GM12878 (cell line): ENCODE measurements around the gene RBM6.

ENCODE experiments used
- CREB1 ChIP-seq: IDR thresholded peaks from 2 replicates; pipeline ENCODE4 v1.6.1; 2012; ENCODE audit warnings: low read depth, mild to moderate bottlenecking, inconsistent platforms
- CTCF ChIP-seq, 3 experiments: IDR thresholded peaks in 2 of 3; conservative IDR thresholded peaks in 1 of 3; 2 replicates each; pipeline ENCODE4 v1.5.1; 2011; ENCODE audit warnings: low read depth in 3 of 3, low read length in 3 of 3, mild to moderate bottlenecking in 3 of 3, control low read depth in 2 of 3, moderate library complexity in 2 of 3, inconsistent platforms in 1 of 3, mixed read lengths in 1 of 3; ENCODE audit not compliant: control insufficient read depth in 2 of 3, insufficient read depth in 1 of 3; ENCODE audit errors: extremely low read depth in 1 of 3
- DPF2 ChIP-seq: fragments of 450-650 bp; IDR thresholded peaks from 2 replicates; pipeline ENCODE4 v1.6.1; 2017; ENCODE audit warnings: mild to moderate bottlenecking
- JUND ChIP-seq: IDR thresholded peaks from 2 replicates; pipeline ENCODE4 v1.6.1; 2012; ENCODE audit warnings: low read depth, mild to moderate bottlenecking, low read length, improper control_type of control experiment, moderate library complexity

GRCh38 chr3:50008931-50009330 is 69.0 kb downstream of the RBM6 start:
- TF ChIP-seq CTCF (IDR thresholded peaks at IDR 0.05 in 2 of 3, conservative IDR thresholded peaks at IDR 0.05 in 1 of 3; ENCODE audit: control insufficient read depth in 2 of 3, extremely low read depth in 1 of 3, insufficient read depth in 1 of 3, low read depth in 3 of 3, low read length in 3 of 3) (no peak), JUND (no peak), CREB1 (no peak), DPF2 (no peak)
